GM19351 (cell line): Measurements from ENCODE around the gene CASP10.
"Not testable (repeated sequence)": the region's sequence is repeated elsewhere in the genome, so short reads cannot be mapped to it uniquely, and the experiment has no call there.

Source experiments
- ATAC-seq: cut with Tn5 transposase; IDR thresholded peaks from one replicate; pipeline ENCODE4 v1.9.1; 2021; ENCODE audit warnings: mild to moderate bottlenecking, moderate library complexity; ENCODE audit not compliant: unreplicated experiment

CASP10 gene

DNA sequence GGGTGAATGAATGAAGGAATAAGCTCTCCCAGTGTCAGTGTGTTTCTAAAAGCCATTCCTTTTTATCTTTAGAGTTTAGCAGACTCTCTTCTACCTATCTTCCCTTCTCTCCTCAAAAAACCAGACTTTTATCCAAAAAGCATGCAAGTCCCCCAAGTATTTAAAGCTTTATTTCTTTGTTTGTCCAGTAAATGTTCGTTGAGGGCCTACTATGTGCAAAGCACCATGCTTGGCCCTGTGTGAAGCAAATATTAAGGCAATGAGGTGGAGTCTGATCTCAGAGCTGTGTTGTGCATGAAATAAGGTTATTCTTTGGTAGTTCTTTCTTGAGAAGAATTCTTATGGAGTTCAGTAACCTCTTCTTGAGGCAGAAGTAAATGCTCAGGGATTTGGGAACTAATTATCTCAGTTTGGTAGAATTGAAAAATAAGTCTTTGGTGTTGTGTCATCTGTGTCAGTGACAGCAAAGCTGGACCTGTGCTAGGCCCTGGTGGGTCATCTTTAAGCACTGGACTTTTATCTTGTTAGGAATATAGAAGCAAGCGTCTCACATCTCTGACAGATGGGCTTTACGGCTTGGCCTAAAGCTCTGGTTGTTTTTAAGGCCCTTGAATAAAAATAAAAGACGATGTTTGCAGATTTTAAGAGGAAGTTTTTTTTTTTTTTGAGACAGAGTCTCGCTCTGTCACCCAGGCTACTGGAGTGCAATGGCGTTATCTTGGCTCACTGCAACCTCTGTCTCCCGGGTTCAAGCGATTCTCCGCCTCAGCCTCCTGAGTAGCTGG is 28.1 kb upstream of the CASP10 start:
- no peak for ATAC-seq

- ATAC-seq = no peak
Measured at GRCh38 chr2:201156036-201156435, 26.9 kb upstream of the CASP10 start.

- no peak for ATAC-seq
Measured at GRCh38 chr2:201156640-201157039, 26.3 kb upstream of the CASP10 start.

- peak; percentile 17 for ATAC-seq
Measured at GRCh38 chr2:201157694-201158093, 25.2 kb upstream of the CASP10 start.

GRCh38 chr2:201158111-201158929 is 24.6 kb upstream of the CASP10 start:
- peak; percentile 97 for ATAC-seq

DNA sequence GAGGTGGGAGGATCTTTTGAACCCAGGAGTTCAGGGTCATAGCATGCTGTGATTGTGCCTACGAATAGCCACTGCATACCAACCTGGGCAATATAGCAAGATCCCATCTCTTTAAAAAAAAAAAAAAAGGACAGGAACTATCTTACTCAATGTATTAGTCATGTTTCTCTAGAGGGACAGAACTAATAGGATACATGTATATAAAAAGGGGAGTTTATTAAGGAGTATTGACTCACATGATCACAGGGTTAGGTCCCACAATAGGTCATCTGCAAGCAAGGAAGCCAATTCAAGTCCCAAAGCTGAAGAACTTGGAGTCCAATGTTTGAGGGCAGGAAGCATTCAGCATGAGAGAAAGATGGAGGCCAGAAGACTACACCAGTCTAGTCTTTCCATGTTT is 18.8 kb upstream of the CASP10 start:
- ATAC-seq = no peak

DNA sequence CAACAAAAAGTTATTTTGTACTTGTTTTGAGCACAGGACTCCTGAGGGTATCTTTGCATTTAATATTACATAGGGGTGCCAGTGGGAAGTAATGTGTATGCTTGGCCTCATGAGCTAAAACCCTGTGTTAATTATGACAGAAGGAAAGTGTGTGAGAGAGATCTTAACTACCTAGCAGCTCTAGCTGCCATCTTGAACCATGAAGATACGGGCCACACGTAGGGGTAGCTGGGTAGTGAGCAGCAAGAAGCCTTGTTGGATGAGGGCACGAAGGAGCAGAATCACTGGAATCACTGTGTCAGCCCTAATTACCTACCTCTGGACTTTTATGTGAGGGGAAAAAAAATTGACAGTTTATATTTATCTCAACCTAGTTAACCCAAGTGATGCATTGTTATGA is 15.4 kb upstream of the CASP10 start:
- no peak for ATAC-seq

DNA sequence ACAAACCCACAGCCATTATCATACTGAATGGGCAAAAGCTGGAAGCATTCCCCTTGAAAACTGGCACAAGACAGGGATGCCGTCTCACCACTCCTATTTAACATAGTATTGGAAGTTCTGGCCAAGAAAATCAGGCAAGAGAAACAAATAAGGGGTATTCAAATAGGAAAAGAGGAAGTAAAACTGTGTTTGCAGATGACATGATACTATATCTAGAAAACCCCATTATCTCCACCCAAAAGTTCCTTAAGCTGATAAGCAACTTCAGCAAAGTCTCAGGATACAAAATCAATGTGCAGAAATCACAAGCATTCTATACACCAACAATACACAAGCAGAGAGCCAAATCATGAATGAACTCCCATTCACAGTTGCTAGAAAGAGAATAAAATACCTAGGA is 14.4 kb upstream of the CASP10 start:
- ATAC-seq = not testable (repeated sequence)

DNA sequence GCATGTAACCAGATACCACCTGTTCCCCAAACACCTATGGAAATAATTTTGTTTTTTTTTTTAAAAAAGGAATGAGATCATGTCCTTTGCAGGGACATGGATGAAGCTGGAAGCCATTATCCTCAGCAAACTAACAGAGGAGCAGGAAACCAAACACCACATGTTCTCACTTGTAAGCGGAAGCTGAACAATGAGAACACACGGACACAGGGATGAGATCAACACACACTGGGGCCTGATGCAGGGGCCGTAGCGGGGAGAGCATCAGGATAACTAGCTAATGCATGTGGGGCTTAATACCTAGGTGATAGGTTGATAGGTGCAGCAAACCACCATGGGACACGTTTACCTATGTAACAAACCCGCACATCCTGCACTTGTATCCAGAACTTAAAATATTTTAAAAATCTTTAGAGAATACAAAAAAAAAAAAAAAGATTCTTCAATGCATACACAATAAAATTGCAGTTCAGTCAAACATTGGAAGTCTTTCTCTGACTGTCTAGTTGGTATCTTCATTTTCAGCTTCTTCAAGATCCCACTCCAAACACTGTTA is 11.6 kb upstream of the CASP10 start:
- ATAC-seq = no peak

- ATAC-seq = no peak
Measured at GRCh38 chr2:201172279-201172678, 10.7 kb upstream of the CASP10 start.

DNA sequence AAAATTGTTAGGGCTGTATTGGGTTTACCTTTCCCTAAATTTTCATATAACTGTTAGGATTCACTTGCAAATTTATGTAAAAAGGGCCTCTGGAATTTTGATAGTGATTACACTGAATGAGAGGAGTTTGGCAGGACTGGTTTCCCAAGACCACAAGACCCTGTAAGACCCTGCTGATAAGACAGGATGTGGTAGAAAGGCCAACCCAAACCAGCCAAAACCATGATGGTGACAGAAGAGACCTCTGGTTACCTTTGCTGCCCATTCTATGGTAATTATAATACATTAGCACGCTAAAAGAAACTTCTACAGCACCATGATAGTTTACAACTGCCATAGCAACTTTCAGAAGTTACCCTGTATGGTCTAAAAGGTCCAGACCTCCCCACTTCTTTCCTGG is 8.3 kb upstream of the CASP10 start:
- ATAC-seq = no peak

GRCh38 chr2:201176081-201176481 is 6.9 kb upstream of the CASP10 start:
- no peak for ATAC-seq

GRCh38 chr2:201180010-201180409 is 2.9 kb upstream of the CASP10 start:
- no peak for ATAC-seq

DNA sequence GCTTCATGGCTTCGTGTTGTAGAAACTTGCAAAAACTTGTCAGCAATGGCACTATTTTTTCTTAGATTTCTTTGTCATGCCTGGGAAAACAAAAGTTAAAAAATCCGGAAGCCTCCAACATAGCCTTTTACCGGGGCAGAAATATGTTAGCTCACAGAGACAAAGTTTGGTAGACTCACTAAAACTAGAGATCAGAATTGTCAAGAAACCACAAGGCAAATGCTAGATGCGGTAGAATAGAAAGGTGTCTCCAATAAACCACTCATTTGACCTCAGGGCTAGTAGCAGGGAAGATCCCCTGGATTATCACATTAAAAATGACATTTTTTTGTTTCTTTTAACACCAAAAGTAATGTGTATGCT is 405 bp downstream of the CASP10 start:
- ATAC-seq = no peak

DNA sequence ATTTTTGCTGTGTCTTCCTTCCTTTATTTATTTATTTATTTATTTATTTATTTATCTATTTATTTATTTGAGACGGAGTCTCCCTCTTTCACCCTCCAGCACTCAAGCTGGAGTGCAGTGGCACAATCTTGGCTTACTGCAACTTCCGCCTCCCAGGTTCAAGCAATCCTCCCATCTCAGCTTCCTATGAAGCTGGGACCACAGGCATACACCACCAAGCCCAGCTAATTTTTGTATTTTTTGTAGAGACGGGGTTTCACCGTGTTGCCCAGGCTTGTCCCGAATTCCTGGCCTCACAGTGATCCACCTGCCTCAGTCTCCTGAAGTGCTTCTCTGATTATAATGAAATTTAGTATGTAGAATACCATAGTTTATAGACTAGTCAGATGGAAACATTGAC is 894 bp downstream of the CASP10 start:
- ATAC-seq = not testable (repeated sequence)

GRCh38 chr2:201184248-201184647 is 1.3 kb downstream of the CASP10 start:
- not testable (repeated sequence) for ATAC-seq

DNA sequence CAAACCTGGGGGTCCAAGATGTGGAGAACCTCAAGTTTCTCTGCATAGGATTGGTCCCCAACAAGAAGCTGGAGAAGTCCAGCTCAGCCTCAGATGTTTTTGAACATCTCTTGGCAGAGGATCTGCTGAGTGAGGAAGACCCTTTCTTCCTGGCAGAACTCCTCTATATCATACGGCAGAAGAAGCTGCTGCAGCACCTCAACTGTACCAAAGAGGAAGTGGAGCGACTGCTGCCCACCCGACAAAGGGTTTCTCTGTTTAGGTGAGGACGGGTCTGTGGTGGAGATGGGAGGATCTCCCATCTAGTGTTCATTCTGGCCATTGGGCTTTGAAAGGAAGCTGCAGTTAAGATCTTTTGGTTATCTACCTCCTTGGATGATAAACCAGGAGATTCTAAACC is 2.9 kb downstream of the CASP10 start:
- no peak for ATAC-seq

- ATAC-seq = no peak
Measured at GRCh38 chr2:201186982-201187381, 4.0 kb downstream of the CASP10 start.

GRCh38 chr2:201188449-201188848 is 5.5 kb downstream of the CASP10 start:
- ATAC-seq = no peak

DNA sequence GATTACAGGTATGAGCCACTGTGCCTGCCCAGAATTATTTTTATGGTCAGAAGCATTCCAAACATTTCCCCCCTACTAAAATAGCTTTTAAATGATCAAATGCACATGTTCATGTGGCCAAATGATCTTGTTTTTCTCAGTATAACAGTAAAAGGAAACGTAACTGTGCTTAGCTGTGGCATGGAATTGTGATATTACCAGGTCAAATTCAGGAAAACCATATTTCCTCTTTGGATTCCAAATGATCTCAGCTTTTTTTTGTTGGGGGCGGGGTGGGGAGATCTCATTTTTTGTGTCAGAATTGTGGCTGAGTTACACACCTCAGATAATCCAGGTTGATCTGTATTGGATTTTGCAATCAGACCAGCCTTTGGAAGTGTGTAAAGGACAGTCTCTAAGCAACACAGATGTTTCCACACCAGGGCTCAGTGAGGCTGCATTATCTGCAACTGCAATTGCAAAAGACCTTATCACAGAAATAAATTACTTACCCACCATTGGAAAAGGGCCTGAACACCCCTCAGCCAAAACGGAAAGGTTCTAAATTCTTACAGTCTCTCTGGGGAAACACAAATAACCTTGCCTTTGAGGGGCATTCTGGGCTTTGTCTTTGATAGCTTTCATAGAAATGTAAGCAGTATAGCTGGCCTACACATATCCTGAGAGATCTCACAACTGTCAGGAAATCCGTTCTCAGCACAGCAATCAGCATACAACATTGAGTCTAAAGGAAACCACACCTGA is 8.4 kb downstream of the CASP10 start:
- ATAC-seq = no peak

DNA sequence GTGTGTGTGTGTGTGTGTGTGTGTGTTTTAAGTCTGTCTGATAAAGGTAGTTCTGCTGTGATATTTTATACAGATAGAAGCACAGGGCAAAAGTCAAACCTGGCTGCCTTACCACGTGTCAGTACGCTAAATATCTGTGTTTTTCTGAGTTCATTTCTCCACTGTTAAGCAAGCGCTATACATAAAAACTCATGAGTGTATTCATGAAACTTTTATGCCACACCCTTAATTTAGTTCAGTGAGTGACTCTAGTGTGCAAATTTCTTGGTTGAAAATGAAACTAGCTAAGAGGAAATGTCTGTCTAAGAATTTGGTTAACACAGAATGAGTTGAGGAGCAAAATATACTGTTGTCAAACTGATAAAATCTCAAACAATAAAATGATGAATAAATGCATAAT is 11.2 kb downstream of the CASP10 start:
- ATAC-seq = peak; percentile 96
